ENCODE results near the gene RNF166. TPM values are rescaled to one million over a fixed set of nuclear protein-coding genes. Genes with fewer than 3 reads are reported as not detected.

The RNF166 gene
- total RNA-seq, 4 donors from 2014 or later, result 14.7 to 21.8 (median 17.7) TPM

DNA sequence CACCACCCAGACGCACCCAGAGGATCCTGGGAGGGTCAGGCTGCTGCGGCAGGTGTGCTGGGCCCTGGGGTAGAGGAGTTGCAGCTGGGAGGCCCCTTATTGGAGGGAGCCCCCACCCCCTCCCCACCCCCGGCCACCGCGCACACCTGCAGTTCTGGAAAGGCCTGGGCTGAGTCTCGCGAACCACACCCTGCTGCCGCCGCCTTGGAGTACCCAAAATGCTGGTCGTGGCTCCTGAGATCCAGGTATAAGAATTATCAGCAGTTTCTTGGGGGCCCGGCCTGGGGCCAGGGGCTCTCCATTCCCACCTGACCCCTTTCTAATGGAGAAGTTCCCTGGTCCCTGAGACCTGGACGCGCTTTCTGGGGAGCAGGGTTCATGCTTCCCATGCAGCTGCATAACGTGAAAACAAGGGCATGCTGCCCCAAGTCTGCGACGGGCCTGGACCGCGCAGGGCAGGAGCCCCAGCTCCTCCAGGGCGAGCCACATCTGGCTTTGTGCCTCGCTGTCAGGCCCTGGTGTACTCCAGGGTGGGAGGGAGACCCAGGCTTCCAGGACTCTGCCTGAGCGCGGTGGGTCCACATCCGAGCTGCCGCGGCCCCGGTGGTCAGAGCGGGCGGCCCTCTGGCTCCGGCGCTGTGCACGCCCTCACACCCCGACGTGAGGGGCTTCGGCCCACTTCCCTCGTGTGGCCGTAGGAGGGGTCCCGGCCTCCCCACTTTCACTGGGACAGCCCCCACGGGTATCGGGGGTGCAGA lies 12.6 kb downstream of the RNF166 start:
- H3K4me3 ChIP-seq (ENCODE audit: low read depth, poor library complexity, severe bottlenecking), result no peak overlapping the region
- no peak for DNase-seq (ENCODE audit: low spot score in 2 of 2)
- 60 to 80% methylated on average over 6 to 35 of the region's 39 CpGs for WGBS, 2 donors
- intact Hi-C loops (cut with DNase I; ENCODE audit: low total_unique reads), result no loop called here
- no peak for TF ChIP-seq POLR2A (IDR thresholded peaks at IDR 0.05)
- TF ChIP-seq, protein P1, sequence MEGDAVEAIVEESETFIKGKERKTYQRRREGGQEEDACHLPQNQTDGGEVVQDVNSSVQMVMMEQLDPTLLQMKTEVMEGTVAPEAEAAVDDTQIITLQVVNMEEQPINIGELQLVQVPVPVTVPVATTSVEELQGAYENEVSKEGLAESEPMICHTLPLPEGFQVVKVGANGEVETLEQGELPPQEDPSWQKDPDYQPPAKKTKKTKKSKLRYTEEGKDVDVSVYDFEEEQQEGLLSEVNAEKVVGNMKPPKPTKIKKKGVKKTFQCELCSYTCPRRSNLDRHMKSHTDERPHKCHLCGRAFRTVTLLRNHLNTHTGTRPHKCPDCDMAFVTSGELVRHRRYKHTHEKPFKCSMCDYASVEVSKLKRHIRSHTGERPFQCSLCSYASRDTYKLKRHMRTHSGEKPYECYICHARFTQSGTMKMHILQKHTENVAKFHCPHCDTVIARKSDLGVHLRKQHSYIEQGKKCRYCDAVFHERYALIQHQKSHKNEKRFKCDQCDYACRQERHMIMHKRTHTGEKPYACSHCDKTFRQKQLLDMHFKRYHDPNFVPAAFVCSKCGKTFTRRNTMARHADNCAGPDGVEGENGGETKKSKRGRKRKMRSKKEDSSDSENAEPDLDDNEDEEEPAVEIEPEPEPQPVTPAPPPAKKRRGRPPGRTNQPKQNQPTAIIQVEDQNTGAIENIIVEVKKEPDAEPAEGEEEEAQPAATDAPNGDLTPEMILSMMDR (IDR thresholded peaks at IDR 0.05), result no peak

DNA sequence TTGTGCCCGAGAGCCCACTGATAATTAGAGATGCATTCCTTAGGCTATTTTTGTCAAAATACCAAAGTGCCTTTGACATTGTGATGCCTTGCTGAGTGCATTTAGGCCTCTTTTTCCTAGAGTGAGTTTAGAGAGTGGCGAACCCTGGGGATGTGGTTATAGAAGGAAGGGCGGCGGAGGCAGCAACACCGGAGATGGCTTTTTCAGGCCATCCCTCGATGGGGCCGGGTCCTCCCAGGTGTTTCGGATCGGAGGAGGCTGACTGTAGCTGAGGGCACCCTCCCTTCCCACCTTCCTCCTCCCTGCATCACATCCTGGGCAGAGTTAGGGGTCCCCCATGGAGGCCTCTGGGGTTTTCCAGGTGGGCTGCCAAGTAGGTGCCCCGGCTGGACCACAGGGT lies 13.3 kb downstream of the RNF166 start:
- no peak overlapping the region for H3K4me3 ChIP-seq (ENCODE audit: low read depth, poor library complexity, severe bottlenecking)
- no peak for DNase-seq (ENCODE audit: low spot score in 2 of 2)
- intact Hi-C loops (cut with DNase I; ENCODE audit: low total_unique reads), result no loop called here
- TF ChIP-seq, protein P1 (IDR thresholded peaks at IDR 0.05), result no peak
- TF ChIP-seq POLR2A (IDR thresholded peaks at IDR 0.05), result no peak
- 74 to 81% methylated on average over 10 of the region's 10 CpGs for WGBS, 2 donors

DNA sequence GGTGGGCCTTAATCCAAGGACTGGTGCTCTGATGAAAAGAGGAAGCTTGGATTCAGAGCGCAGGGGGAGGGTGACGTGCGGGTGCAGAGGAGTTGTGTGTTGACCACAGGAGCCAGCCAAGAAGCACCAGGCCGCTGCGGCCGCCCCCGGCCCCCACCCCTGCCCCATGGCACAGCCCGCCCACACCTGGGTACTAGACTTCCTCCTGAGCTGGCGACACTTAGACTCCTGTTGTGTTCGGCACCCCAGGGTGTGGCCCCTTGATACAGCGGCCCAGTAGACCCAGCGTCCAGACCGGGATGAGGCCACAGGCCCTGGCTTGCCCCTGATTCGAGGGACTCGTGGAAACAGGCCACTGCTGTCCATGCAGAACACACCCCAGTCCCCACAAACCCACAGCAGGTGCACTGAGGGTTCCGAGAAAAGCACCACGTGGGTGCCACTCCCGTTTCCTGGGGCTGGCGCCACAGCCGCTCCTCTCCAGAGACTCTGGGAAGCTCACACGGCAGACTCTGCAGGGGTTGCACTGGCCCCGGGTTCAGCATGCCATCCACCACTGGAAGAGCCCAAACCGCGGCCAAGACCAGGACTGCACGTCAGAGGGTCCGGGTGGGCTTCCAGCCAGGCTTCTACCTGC lies 14.2 kb downstream of the RNF166 start:
- no peak for DNase-seq (ENCODE audit: low spot score in 2 of 2)
- no peak for TF ChIP-seq POLR2A (IDR thresholded peaks at IDR 0.05)
- TF ChIP-seq, protein P1 (IDR thresholded peaks at IDR 0.05), result no peak
- intact Hi-C loops (cut with DNase I; ENCODE audit: low total_unique reads), result no loop called here
- no peak overlapping the region for H3K4me3 ChIP-seq (ENCODE audit: low read depth, poor library complexity, severe bottlenecking)
- 46 to 64% methylated on average over 9 to 19 of the region's 26 CpGs for WGBS, 2 donors

DNA sequence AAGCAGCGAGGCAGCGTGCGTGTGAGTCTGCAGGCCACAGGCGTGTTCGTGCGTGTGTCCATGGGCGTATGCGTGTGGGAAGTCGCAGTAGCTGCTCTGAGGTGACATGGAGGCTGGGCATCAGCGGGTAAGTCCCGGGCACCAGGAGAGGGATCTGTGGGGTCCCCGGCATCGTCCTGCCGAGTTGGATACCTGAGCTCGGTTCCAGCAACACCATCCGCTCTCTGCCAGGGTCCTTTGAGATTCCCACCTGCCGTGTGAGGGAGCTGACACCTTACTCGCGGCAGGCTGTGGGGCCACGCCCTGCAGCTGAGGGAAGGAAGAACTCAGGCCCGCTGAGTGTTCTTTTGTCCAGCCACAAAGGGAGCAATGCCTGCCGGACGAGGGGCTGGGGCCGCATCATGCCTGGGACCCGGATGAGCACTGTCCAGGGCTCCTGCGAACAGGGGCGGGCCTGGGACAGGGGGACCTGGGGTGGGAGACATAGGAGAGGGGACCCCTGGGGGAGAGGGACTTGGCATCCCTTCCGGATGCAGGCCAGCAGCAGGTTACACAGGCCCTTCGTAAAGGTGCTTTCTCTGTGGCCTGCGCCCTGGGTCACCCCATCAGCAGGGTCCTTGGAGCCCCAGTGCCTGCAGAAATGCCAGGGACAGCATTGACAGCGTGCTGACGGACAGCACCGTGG lies 14.9 kb downstream of the RNF166 start:
- intact Hi-C loops (cut with DNase I; ENCODE audit: low total_unique reads), result no loop called here
- 51 to 75% methylated on average over 29 to 33 of the region's 33 CpGs for WGBS, 2 donors

DNA sequence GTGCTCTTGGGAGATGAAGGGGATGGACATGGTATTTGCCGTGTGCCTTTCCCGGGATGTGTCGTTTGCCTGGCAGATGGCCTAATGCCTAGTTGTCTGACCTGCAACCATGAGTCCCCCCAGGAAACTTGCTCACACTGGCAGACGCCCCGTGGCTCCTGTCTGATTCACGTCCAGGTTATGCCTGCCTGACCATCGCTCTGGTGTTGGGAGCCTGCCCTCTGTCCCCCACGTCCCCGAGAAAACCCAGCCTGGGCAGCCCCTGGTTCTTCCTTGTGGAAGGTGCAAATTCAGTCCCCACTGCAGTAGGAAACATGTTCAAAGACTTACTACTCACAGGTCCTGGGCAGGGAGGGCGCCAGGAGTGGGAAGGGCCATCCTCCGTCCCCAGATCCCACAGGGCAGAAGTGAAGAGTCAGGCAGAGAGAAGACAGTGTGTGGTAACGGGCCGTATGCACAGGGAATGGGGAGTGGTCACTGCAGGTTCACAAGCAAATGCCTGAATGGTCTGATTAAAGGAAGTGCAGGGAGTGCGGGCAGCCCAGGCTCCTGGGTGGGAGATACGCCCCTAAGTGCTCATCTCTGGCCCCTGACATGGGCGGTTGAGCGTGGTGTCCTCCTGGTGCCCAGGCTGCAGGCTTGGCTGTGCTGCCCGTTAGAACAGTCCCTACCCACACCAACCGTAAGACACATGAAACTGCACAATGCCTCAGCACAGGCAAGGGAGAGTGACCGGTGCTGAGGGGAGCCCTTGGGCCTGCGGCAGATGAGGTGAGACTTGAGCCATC lies 15.7 kb downstream of the RNF166 start:
- WGBS, 2 donors, result 76 to 78% methylated on average over 20 to 21 of the region's 21 CpGs
- intact Hi-C loops (cut with DNase I; ENCODE audit: low total_unique reads), result no loop called here
- DNase-seq (ENCODE audit: low spot score in 2 of 2), result peak in 1 of 2 donors; percentile 80
- TF ChIP-seq, protein P1 (IDR thresholded peaks at IDR 0.05), result no peak
- TF ChIP-seq POLR2A (IDR thresholded peaks at IDR 0.05), result no peak
- H3K4me3 ChIP-seq (ENCODE audit: low read depth, poor library complexity, severe bottlenecking), result no peak overlapping the region

More for the DNA sequence above, 14.9 kb downstream of the RNF166 start:
- DNase-seq (ENCODE audit: low spot score in 2 of 2), result no peak
- TF ChIP-seq POLR2A (IDR thresholded peaks at IDR 0.05), result no peak
- TF ChIP-seq, protein P1 (IDR thresholded peaks at IDR 0.05), result no peak
- H3K4me3 ChIP-seq (ENCODE audit: low read depth, poor library complexity, severe bottlenecking), result no peak overlapping the region

Measured in lower leg skin (tissue), 4 donors.